ENCODE results near the gene COPB2. TPM values are rescaled to one million over a fixed set of nuclear protein-coding genes. Genes with fewer than 3 reads are reported as not detected.
A peak's percentile ranks its signal among the peaks of the same experiment; 100 is the strongest.

The COPB2 gene
- 166 and 170 TPM in 2 replicates for total RNA-seq
- polyA plus RNA-seq: 152 and 156 TPM in 2 replicates

DNA sequence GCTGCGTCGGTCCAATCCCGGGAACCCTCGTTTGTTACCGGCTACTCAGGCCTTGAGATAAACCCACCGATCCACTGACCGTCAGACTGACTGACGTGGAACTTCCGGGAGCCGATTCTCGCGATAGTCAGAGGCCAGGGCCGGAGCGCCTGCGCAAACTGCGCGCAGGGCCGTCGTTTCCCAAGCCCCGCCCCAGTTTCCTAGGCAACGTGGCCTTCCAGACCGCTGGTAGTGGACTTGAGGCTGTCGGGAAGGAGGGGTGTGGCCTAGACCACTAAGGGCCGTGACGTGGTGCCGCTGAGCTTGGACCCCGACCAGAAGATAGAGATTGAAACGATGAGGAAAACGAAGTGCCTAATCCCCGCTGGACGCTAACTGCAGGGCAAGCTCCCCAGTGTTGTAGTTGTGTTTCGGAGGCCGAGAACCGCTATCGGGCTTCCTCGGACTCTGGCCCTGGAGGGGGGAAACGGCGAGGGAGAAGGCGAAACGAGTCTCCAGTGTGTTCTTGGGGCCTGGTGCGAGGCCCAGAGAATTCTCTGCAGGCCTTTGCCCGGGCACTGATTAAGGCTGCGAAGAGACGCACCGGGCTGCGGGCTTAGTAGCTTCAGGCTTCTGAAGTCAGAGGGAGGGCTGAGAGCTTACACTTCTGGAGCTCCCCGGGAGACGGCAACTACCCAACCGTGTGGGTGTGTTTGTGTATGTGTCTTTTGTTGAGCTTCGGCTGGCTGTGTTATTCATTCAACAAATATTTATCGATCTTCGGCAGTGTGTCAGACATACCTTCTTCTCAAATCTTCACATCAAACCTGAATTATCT lies at the start of gene COPB2:
Gene COPB2, minus strand, starts transcription at position 96 of the 817 bp plus-strand sequence. CDS start 97 bp downstream, outside the sequence.
- peak within 1 kb of the TSS; percentile 83 for H3K4me2 ChIP-seq
- no peaks in the 10 kb centered on the region for H3K27me3 ChIP-seq
- H3K79me2 ChIP-seq: peaks cover 70% of the 10 kb centered on the region

GRCh38 chr3:139434764-139435307 lies 45.4 kb upstream of the COPB2 start:
- H3K9me3 ChIP-seq (ENCODE audit: low read depth): no peaks in the 10 kb centered on the region
- H3K36me3 ChIP-seq (replicated peaks; ENCODE audit: insufficient read depth, low read depth): no peaks in the 10 kb centered on the region
- H3K9me2 ChIP-seq (replicated peaks; ENCODE audit: insufficient read depth): no peaks in the 10 kb centered on the region
- peak overlapping the region; percentile 66 for H3K27ac ChIP-seq
- TF ChIP-seq, protein P1, sequence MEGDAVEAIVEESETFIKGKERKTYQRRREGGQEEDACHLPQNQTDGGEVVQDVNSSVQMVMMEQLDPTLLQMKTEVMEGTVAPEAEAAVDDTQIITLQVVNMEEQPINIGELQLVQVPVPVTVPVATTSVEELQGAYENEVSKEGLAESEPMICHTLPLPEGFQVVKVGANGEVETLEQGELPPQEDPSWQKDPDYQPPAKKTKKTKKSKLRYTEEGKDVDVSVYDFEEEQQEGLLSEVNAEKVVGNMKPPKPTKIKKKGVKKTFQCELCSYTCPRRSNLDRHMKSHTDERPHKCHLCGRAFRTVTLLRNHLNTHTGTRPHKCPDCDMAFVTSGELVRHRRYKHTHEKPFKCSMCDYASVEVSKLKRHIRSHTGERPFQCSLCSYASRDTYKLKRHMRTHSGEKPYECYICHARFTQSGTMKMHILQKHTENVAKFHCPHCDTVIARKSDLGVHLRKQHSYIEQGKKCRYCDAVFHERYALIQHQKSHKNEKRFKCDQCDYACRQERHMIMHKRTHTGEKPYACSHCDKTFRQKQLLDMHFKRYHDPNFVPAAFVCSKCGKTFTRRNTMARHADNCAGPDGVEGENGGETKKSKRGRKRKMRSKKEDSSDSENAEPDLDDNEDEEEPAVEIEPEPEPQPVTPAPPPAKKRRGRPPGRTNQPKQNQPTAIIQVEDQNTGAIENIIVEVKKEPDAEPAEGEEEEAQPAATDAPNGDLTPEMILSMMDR (IDR thresholded peaks at IDR 0.05; ENCODE audit: poor library complexity): no peak
- TF ChIP-seq EZH2 (IDR thresholded peaks at IDR 0.05; ENCODE audit: borderline replicate concordance): no peak
- no peak for TF ChIP-seq EZH2phosphoT487 (IDR thresholded peaks at IDR 0.05; ENCODE audit: low read depth, severe bottlenecking, unreplicated experiment)
- H3K4me1 ChIP-seq (ENCODE audit: insufficient read depth): peaks cover 7% of the 10 kb centered on the region
- 76% methylated on average over 6 of the region's 6 CpGs for WGBS (ENCODE audit: low lambda C conversion rate, missing lambda C conversion rate)
- no peak overlapping the region for H2AFZ ChIP-seq
- H3K4me2 ChIP-seq: no peak overlapping the region
- H3K79me2 ChIP-seq: no peaks in the 10 kb centered on the region
- no peaks in the 10 kb centered on the region for H4K20me1 ChIP-seq (ENCODE audit: insufficient read depth, poor library complexity, severe bottlenecking)
- no peak overlapping the region for H3K4me3 ChIP-seq
- H3K27me3 ChIP-seq: no peaks in the 10 kb centered on the region
- peak; percentile 56 for DNase-seq (ENCODE audit: low spot score)

More for the DNA sequence above, at the start of gene COPB2:
- Histone ChIP-seq H4K20me1 (ENCODE audit: insufficient read depth, poor library complexity, severe bottlenecking) (peaks cover 35% of the 10 kb centered on the region), H3K4me1 (ENCODE audit: insufficient read depth) (peaks cover 24% of the 10 kb centered on the region), H3K9me2 (replicated peaks; ENCODE audit: insufficient read depth) (no peaks in the 10 kb centered on the region), H3K36me3 (replicated peaks; ENCODE audit: insufficient read depth, low read depth) (no peaks in the 10 kb centered on the region), H2AFZ (peak within 1 kb of the TSS; percentile 61), H3K4me3 (peak within 1 kb of the TSS; percentile 70), H3K9me3 (ENCODE audit: low read depth) (no peaks in the 10 kb centered on the region), H3K27ac (peak within 1 kb of the TSS; percentile 97)
- DNase-seq (ENCODE audit: low spot score): peak; percentile 100
- TF ChIP-seq EZH2 (IDR thresholded peaks at IDR 0.05; ENCODE audit: borderline replicate concordance) (no peak), EZH2phosphoT487 (IDR thresholded peaks at IDR 0.05; ENCODE audit: low read depth, severe bottlenecking, unreplicated experiment) (no peak)
- TF ChIP-seq, protein P1 (IDR thresholded peaks at IDR 0.05; ENCODE audit: poor library complexity): no peak
- 3% methylated on average over 52 of the region's 52 CpGs for WGBS (ENCODE audit: low lambda C conversion rate, missing lambda C conversion rate)

DNA sequence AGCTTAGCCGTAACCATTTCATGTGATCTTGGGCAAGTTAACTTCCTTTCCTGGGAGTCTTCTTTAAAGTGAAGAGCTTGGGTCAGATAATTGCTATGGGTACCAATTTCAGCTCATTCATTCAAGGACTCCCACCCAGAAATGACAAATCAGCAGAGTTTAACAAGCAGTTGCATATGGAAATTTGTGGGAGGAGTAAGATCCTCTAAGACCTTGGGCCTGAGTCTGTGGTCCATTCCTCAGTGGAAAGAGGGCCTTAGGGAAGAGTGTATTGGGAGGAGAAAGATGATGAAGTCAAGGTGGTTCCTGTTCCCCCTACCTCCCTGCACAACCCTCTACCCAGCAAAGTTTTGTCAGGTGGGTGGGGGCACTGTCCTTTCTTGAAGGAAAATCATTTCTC lies 44.8 kb upstream of the COPB2 start:
- Histone ChIP-seq H4K20me1 (ENCODE audit: insufficient read depth, poor library complexity, severe bottlenecking) (no peaks in the 10 kb centered on the region), H3K79me2 (no peaks in the 10 kb centered on the region), H3K4me3 (no peak overlapping the region), H3K27me3 (no peaks in the 10 kb centered on the region), H3K4me1 (ENCODE audit: insufficient read depth) (peaks cover 7% of the 10 kb centered on the region), H3K9me2 (replicated peaks; ENCODE audit: insufficient read depth) (no peaks in the 10 kb centered on the region), H2AFZ (no peak overlapping the region), H3K4me2 (no peak overlapping the region), H3K27ac (peak overlapping the region; percentile 66), H3K9me3 (ENCODE audit: low read depth) (no peaks in the 10 kb centered on the region), H3K36me3 (replicated peaks; ENCODE audit: insufficient read depth, low read depth) (no peaks in the 10 kb centered on the region)
- DNase-seq (ENCODE audit: low spot score): no peak
- 100% methylated on average over 1 of the region's 1 CpG for WGBS (ENCODE audit: low lambda C conversion rate, missing lambda C conversion rate)
- no peak for TF ChIP-seq EZH2 (IDR thresholded peaks at IDR 0.05; ENCODE audit: borderline replicate concordance)
- no peak for TF ChIP-seq EZH2phosphoT487 (IDR thresholded peaks at IDR 0.05; ENCODE audit: low read depth, severe bottlenecking, unreplicated experiment)
- TF ChIP-seq, protein P1 (IDR thresholded peaks at IDR 0.05; ENCODE audit: poor library complexity): no peak

All from hepatocyte (in vitro differentiated cells).